ENCODE results near the gene PDE8A.

The PDE8A gene

DNA sequence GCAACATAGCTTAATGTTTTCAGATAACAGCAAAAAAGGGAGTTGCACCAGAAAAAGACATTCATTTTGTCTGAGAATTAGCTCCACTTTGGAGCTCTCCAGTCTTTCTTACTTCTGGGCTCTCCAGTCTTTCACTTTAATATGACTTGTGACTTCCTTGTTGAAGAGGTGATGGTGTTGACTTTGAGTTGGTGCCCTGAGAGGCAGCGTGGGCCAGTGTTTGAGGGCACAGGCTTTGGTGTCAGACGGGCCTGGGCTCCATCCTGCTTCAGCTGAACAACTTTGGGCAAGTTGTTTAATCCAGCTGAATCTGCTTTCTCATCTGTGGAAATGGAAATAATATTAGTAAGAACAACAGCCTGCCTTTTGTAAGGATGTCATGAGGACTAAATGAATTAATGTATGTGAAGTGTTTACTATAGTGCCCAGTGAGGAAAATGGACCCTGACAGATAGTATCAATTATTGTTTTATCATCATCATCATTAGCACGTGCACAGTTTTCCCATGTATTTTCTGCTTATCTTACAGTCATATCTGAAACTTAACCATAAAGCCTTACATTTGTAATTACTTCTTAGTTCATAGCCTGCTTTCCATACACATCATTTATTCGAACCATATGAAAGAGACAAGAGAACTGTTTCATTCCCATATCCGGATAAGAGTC is 108.4 kb downstream of the PDE8A start:
- TF ChIP-seq, protein P1, sequence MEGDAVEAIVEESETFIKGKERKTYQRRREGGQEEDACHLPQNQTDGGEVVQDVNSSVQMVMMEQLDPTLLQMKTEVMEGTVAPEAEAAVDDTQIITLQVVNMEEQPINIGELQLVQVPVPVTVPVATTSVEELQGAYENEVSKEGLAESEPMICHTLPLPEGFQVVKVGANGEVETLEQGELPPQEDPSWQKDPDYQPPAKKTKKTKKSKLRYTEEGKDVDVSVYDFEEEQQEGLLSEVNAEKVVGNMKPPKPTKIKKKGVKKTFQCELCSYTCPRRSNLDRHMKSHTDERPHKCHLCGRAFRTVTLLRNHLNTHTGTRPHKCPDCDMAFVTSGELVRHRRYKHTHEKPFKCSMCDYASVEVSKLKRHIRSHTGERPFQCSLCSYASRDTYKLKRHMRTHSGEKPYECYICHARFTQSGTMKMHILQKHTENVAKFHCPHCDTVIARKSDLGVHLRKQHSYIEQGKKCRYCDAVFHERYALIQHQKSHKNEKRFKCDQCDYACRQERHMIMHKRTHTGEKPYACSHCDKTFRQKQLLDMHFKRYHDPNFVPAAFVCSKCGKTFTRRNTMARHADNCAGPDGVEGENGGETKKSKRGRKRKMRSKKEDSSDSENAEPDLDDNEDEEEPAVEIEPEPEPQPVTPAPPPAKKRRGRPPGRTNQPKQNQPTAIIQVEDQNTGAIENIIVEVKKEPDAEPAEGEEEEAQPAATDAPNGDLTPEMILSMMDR (conservative IDR thresholded peaks at IDR 0.05; ENCODE audit: low read length), result no peak
- no peak overlapping the region for H3K4me3 ChIP-seq (ENCODE audit: low read length)
- DNase-seq (ENCODE audit: low read depth), result no peak

DNA sequence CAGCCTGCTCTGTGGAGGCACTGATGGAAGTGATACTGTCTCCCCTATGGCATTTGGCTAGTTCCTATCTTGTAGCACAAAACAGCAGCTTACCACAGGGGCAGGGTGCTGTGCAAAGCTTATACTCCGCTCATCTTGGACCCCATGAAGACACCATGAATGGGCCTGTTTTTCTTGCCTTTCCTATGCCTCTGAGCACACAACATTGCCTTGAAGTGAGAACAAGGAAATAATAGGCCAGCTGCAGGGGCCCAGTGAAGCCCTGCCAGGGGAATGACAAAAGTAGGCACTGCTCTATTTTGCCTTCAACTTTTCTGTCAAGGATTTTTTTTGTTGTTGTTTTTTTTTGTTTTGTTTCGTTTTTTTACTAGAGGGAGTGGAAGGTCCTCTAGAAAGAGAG is 110.3 kb downstream of the PDE8A start:
- TF ChIP-seq, protein P1 (conservative IDR thresholded peaks at IDR 0.05; ENCODE audit: low read length), result no peak
- DNase-seq (ENCODE audit: low read depth), result no peak

DNA sequence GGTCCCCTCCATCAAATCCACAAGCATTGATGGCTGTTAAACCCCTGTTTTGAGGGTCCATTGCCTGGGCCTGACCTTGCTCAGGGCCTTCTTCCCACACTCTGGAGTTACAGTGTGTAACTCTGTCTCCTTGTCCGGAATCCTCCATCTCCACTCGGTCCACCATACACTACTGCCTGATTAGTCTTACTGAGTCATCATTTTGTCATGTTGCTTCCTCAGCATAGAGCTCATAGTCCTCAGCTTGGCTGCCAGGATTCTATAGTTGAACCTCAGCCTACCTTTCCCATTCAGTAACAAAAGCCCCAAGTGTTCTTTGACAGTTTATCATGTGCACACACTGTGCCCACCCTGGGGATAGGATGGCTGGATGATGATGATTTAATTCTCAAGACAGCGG is 113.0 kb downstream of the PDE8A start:
- peak; percentile 29 for DNase-seq (ENCODE audit: low read depth)
- H3K4me3 ChIP-seq (ENCODE audit: low read length), result no peak overlapping the region
- TF ChIP-seq, protein P1 (conservative IDR thresholded peaks at IDR 0.05; ENCODE audit: low read length), result no peak

More for the DNA sequence above, 110.3 kb downstream of the PDE8A start:
- H3K4me3 ChIP-seq (ENCODE audit: low read length), result no peak overlapping the region

DNA sequence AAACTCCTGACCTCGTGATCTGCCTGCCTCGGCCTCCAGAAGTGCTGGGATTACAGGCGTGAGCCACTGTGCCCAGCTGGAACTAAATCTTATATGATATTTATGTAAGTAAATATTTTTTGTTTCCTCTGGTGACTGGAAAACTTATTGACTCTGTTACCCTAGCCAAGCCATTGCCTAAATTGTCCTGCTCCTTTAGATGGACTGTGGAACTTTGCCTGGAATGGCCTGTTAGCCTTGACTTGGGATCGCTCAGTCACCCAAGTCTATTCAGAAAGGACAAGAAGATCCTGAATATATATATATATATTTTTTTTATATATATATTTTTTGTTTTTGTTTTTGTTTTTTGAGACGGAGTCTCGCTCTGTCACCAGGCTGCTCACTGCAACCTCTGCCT is 113.9 kb downstream of the PDE8A start:
- TF ChIP-seq, protein P1 (conservative IDR thresholded peaks at IDR 0.05; ENCODE audit: low read length), result no peak
- H3K4me3 ChIP-seq (ENCODE audit: low read length), result no peak overlapping the region
- no peak for DNase-seq (ENCODE audit: low read depth)

DNA sequence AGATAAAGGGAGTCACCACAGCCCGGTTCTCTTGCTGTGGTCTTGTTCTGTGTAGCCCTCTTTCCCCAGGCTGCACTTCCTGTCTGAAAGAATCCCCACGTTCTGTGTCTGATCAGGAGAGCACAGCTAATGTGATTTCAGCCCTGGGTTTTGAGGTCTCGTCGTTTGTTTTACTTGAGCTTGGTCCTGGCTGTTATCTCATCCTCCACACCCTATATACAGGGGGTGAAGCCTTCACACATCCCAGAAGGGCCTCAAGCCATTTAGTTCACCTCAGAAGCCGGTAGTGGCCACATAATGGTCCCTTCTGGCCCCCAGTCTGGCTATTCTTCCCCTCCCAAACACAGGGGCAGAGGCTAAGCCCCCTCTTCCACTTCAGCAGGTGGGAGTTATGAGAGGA is 115.6 kb downstream of the PDE8A start:
- TF ChIP-seq, protein P1 (conservative IDR thresholded peaks at IDR 0.05; ENCODE audit: low read length), result no peak
- DNase-seq (ENCODE audit: low read depth), result no peak
- H3K4me3 ChIP-seq (ENCODE audit: low read length), result no peak overlapping the region

- TF ChIP-seq, protein P1 (conservative IDR thresholded peaks at IDR 0.05; ENCODE audit: low read length), result no peak
- no peak overlapping the region for H3K4me3 ChIP-seq (ENCODE audit: low read length)
- no peak for DNase-seq (ENCODE audit: low read depth)
Observed at GRCh38 chr15:85097725-85098124, 116.1 kb downstream of the PDE8A start.

DNA sequence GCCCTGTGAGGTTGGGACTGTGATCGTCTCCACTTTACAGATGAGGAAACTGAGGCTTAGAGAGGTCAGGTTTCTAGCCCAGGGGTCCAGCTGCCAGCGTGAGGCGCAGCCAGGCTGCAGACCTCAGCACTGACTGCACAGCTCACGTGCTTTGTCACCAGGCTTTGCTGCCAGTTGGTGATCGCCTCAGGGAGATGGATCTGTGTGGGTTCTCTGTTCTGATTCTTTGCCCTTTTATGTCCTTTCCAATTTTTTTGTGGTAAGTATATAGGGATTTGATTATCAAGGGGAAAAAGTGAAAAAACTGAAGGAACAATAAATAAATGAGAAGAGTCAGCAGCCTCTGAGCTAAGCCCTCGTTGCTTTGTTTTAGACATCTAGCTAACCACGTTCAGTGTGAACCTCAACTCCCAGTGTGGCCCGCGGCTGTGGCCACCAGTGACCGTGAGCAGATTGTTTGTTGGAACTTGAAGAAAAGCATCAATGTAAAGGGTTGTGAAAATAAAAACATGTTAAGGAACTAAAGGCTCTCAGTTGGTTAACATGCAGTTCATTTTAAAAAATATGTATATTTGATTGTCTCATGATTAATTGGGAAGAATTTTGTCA is 117.6 kb downstream of the PDE8A start:
- H3K4me3 ChIP-seq (ENCODE audit: low read length), result no peak overlapping the region
- TF ChIP-seq, protein P1 (conservative IDR thresholded peaks at IDR 0.05; ENCODE audit: low read length), result no peak
- no peak for DNase-seq (ENCODE audit: low read depth)
